Ishikawa (cell line): ENCODE measurements around the gene TMPRSS7.

Experiments
- CEBPB ChIP-seq: IDR thresholded peaks from 2 replicates; pipeline ENCODE4 v1.6.1; 2012
- CREB1 ChIP-seq: IDR thresholded peaks from 2 replicates; pipeline ENCODE4 v1.6.1; 2012; ENCODE audit warnings: low read depth
- EGR1 ChIP-seq: IDR thresholded peaks from 2 replicates; pipeline ENCODE4 v1.6.1; 2012
- EP300 ChIP-seq: IDR thresholded peaks from 2 replicates; pipeline ENCODE4 v1.6.1; 2012; ENCODE audit warnings: borderline replicate concordance
- FOXM1 ChIP-seq: IDR thresholded peaks from 2 replicates; pipeline ENCODE4 v1.6.1; 2012; ENCODE audit warnings: low read depth, borderline replicate concordance
- MAX ChIP-seq: IDR thresholded peaks from 2 replicates; pipeline ENCODE4 v1.6.1; 2012
- NFIC ChIP-seq: IDR thresholded peaks from 2 replicates; pipeline ENCODE4 v1.6.1; 2012
- RAD21 ChIP-seq: IDR thresholded peaks from 2 replicates; pipeline ENCODE4 v1.6.1; 2012; ENCODE audit warnings: low read depth
- REST ChIP-seq: IDR thresholded peaks from 2 replicates; pipeline ENCODE4 v1.6.1; 2012; ENCODE audit warnings: low read depth, mild to moderate bottlenecking
- TAF1 ChIP-seq: IDR thresholded peaks from 2 replicates; pipeline ENCODE4 v1.6.1; 2012; ENCODE audit warnings: low read depth, mild to moderate bottlenecking
- TCF12 ChIP-seq: IDR thresholded peaks from 2 replicates; pipeline ENCODE4 v1.6.1; 2012; ENCODE audit warnings: low read depth
- TEAD4 ChIP-seq: IDR thresholded peaks from 2 replicates; pipeline ENCODE4 v1.6.1; 2012
- USF1 ChIP-seq: IDR thresholded peaks from 2 replicates; pipeline ENCODE4 v1.6.1; 2012
- YY1 ChIP-seq: IDR thresholded peaks from 2 replicates; pipeline ENCODE4 v1.6.1; 2012; ENCODE audit warnings: low read depth
- ZBTB7A ChIP-seq: IDR thresholded peaks from 2 replicates; pipeline ENCODE4 v1.6.1; 2012; ENCODE audit warnings: low read depth

The TMPRSS7 gene

GRCh38 chr3:111998636-111999483, 35.7 kb upstream of the TMPRSS7 start, which contains the start of gene TAGLN3:
TSS of gene TAGLN3 (plus strand) at chr3:111998922. CDS start at chr3:111999423, 501 bp downstream.
- TF ChIP-seq CEBPB (no peak), EP300 (no peak), TCF12 (no peak), MAX (peak; percentile 35; the same call in 1 of the 2 replicates), TEAD4 (no peak), ZBTB7A (peak; percentile 57; the same call in 1 of the 2 replicates)

GRCh38 chr3:111999484-112000324, 34.8 kb upstream of the TMPRSS7 start:
- no peak for TF ChIP-seq FOXM1
- no peak for TF ChIP-seq RAD21

GRCh38 chr3:112000367-112000771, 34.2 kb upstream of the TMPRSS7 start:
- TF ChIP-seq TEAD4 (no peak), MAX (no peak), TCF12 (no peak), EGR1 (no peak), CEBPB (no peak), RAD21 (no peak), EP300 (no peak), YY1 (no peak), ZBTB7A (no peak), TAF1 (no peak), FOXM1 (no peak), USF1 (no peak), NFIC (no peak), CREB1 (no peak), REST (no peak)

- no peak for TF ChIP-seq YY1
- no peak for TF ChIP-seq RAD21
- TF ChIP-seq EGR1: no peak
- TF ChIP-seq USF1: no peak
- TF ChIP-seq ZBTB7A: no peak
- TF ChIP-seq TCF12: no peak
- TF ChIP-seq NFIC: no peak
- no peak for TF ChIP-seq CEBPB
- no peak for TF ChIP-seq EP300
- no peak for TF ChIP-seq MAX
- TF ChIP-seq CREB1: no peak
- no peak for TF ChIP-seq FOXM1
- TF ChIP-seq TEAD4: no peak
- TF ChIP-seq TAF1: no peak
- TF ChIP-seq REST: no peak
These were observed 33.6 kb upstream of the TMPRSS7 start for GRCh38 chr3:112000966-112001365.

GRCh38 chr3:112001526-112001925, 33.0 kb upstream of the TMPRSS7 start:
- TF ChIP-seq NFIC: no peak
- no peak for TF ChIP-seq EGR1
- TF ChIP-seq USF1: no peak
- no peak for TF ChIP-seq CEBPB
- TF ChIP-seq TEAD4: no peak
- TF ChIP-seq RAD21: no peak
- no peak for TF ChIP-seq EP300
- TF ChIP-seq MAX: no peak
- TF ChIP-seq REST: no peak
- no peak for TF ChIP-seq YY1
- TF ChIP-seq TCF12: no peak
- TF ChIP-seq CREB1: no peak
